ENCODE data around the gene TADA2A. TPM values are rescaled to one million over a fixed set of nuclear protein-coding genes. Genes with fewer than 3 reads are reported as not detected.
A peak's percentile ranks its signal among the peaks of the same experiment; 100 is the strongest.

TADA2A gene
- total RNA-seq, 1 donor from 2014 or later, result 33.7 TPM

DNA sequence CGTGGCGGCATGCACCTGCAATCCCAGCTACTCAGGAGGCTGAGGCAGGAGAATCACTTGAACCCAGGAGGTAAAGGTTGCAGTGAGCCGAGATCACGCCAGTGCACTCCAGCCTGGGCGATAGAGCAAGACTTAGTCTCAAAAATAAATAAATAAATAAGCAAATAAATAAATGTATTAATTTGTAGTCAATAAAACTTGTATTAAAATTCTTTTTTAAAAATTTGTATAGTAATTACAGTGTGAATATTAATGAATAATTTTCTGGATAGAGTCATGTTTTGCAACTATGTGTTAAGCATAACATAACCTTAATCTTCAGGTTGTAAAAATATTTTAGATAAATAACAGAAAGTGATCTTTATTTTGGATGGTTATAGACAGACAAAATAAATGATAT, 55.8 kb downstream of the TADA2A start:
- no peak for DNase-seq (ENCODE audit: low spot score)

DNA sequence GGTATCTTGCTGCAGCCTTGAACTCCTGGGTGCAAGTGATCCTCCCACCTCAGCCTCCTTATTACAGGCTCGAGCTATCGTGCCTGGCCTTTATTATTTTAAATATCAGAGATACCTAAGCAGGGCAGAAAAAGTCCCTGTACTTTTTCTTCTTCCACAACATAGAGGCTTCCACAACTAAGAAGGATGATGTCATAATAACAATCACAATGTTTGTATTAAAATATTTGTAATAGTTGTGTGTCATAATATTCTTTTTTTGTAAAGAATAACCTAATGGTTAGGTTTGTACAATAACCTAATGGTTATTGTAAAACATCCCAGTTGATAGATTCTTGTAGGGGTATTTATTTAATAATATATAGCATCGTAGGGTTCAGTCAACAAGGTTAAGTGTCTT, 56.4 kb downstream of the TADA2A start:
- DNase-seq (ENCODE audit: low spot score), result no peak

DNA sequence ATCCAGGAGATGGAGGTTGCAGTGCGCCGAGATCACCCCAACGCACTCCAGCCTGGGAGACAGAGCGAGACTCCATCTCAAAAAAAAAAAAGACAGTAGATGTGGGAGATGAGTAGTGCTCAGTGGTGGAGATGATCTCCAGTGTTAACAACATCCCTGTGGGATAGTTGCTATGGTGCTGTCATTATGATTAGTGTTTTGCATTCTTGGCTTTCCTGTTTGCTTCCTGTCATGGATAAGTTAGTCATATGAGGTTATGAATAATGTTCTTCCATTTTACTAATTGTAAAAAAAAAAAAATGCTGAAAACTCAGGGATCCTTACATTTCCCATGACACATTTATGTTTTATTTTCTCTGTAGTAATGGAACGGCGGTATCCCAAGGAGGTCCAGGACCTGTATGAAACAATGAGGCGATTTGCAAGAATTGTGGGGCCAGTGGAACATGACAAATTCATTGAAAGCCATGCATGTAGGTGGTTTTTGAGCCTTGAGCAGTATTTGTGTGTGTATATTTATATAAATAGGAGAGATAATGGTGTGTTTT, 58.5 kb downstream of the TADA2A start:
- no peak for DNase-seq (ENCODE audit: low spot score)

GRCh38 chr17:37466471-37466870, 59.8 kb downstream of the TADA2A start:
- no peak for DNase-seq (ENCODE audit: low spot score)

DNA sequence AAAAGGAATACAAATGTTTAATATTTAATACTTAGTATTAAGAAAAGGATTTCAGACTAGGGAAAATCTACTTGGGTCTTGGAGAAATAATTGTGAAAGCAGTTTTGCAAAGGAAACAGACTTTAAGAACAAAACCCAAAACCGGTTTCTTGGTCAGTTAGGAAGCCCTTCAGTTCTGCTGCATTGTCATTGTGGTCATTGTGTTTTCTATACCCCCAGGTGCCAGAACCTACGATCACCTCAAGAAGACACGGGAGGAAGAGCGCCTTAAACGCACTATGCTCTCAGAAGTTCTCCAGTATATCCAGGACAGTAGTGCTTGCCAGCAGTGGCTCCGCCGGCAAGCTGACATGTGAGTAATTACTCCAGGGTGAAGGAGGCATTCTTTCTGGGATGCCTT, 63.5 kb downstream of the TADA2A start:
- DNase-seq (ENCODE audit: low spot score), result no peak

- DNase-seq (ENCODE audit: low spot score), result no peak
Measured at GRCh38 chr17:37475731-37476420, 69.2 kb downstream of the TADA2A start.

DNA sequence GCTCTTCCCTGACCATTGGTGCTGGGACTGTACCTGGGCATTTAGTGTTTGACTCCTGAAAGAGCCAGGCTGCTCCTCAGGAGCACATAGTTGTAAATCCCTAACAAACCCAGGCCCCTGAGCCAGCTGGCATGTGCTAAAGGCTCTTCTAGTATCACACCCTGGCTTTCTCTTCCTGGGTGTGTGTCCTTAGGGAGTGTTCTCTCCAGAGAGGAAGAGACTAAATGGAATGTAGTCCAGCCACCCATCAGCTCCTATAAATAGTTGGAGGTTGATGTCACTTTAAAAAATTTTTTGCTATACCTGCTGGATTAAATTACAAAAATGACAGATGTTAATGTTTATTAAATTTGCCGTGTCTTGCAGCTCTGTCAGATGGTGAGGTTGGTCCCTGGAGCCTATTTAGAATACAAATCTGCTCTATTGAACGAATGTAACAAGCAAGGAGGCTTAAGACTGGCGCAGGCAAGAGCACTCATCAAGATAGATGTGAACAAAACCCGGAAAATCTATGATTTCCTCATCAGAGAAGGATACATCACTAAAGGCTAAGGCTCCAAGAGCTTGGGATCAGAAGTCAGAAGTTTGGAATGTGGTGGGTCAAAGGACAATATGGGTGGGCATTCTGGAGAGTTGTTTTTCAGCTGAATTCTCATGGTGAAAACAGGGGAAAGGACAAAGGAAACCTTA, 69.9 kb downstream of the TADA2A start:
- DNase-seq (ENCODE audit: low spot score), result no peak

DNA sequence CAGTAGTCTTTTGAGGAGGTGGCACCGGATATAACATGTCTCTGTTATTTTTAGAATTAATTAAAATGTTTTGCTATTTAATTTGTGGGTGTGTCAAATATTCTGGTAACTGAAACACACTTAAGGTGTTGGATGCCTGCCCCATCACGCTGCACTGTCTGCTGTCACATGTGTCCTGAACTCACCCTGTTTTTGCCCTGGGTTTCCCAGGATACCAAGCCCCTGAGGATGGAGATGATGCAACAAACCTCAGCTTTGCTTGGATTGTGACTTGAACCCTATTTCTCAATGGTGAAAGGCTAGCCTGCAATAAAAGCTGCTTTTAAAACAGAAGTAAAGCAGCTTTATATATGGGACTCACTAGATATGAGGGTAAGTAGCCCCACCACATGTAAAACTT, 71.5 kb downstream of the TADA2A start:
- no peak for DNase-seq (ENCODE audit: low spot score)

GRCh38 chr17:37479025-37479424, 72.3 kb downstream of the TADA2A start:
- DNase-seq (ENCODE audit: low spot score), result no peak

- no peak for DNase-seq (ENCODE audit: low spot score)
Measured at GRCh38 chr17:37480427-37480826, 73.7 kb downstream of the TADA2A start.

DNA sequence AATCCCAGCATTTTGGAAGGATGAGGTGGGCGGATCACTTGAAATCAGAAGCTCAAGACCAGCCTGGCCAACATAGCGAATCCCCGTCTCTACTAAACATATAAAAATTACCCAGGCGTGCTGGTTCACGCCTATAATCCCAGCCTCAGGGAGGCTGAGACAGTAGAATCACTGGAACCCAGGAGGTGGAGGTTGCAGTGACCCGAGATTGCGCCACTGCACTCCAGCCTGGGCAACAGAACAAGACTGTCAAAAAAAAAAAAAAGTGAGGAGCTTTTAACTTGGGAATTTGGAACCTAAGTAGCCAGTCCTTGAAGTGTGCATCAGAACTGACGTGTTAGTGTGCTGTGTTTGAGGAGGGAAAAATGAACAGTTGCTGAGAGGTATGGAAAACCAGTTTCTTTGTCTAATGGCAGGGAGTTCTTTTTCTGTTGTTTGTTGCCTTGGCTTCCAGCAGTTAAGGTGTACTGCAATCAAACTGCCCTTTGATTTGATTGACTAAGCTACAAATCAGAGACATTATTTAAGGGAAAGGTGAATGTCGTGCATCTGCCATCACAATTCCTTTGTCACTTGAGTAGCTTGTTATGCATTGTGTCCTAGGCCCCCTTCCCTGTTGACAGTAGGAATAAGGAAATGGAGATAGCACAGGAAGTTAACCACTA, 74.4 kb downstream of the TADA2A start:
- no peak for DNase-seq (ENCODE audit: low spot score)

DNA sequence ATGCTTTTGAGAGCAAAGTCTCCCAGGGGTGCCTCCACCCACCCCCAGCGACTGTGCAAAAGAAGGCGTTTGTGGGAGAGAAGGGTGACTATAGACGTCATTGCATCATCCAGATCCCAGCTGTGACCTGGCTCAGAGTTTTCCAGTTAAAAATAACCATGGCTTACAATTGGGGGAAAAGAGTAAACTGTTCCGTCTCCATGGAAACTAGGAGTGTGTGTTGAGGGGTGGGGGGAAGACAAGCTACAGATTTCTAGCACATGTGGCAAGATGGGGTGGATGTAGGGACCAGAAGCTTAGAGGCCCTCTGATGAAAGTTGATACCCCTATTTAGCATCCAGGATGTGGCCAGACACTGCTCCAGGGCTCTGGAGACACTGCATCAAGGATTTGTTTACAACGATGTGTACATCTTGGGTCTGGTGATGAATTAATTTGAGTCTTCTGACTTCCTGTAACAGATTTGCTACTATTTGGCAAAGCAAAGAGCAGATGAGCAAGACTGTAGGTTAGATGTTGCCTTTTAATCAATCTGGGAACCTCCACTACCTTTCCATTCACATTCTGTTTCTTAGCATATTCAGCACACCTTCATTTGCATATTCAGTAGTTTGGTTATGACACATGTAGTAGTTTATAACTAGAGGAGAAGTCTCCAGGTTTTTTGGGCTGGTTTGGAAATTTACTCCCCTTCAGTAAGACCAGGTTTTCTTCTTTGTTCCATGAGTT, 76.8 kb downstream of the TADA2A start:
- DNase-seq (ENCODE audit: low spot score), result no peak

DNA sequence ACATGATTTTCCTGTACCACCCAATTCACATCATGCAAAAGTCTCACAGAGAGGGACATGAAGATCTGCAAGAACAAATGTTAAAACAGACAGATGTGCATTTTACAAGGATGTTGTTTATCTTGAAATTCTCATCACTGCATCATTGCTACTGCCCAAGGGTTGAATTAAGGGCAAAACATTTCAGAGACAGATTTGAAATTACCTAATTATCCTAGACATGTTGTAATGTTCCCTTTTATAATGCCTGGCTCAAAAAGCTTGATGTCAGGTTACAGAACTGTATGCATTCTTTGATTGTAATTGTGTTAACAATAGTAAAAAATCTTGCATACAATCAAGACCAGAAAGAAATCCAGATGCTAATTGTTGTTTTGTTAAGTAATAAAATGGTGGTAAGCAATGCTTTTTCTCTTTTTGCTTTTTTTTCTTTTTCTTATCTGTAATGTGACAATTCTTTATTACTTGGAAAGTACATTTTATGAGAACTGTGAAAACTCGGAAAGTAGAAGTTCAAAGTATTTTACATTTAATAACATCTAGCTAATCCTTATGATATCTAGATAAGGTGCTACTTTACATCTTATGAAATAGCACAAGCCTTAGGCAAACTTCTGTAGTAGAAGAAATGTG, 79.4 kb downstream of the TADA2A start:
- DNase-seq (ENCODE audit: low spot score), result no peak

- DNase-seq (ENCODE audit: low spot score), result no peak
Measured at GRCh38 chr17:37488009-37488604, 81.4 kb downstream of the TADA2A start.

- peak; percentile 85 for DNase-seq (ENCODE audit: low spot score)
Measured at GRCh38 chr17:37488607-37489196, 82.0 kb downstream of the TADA2A start.

DNA sequence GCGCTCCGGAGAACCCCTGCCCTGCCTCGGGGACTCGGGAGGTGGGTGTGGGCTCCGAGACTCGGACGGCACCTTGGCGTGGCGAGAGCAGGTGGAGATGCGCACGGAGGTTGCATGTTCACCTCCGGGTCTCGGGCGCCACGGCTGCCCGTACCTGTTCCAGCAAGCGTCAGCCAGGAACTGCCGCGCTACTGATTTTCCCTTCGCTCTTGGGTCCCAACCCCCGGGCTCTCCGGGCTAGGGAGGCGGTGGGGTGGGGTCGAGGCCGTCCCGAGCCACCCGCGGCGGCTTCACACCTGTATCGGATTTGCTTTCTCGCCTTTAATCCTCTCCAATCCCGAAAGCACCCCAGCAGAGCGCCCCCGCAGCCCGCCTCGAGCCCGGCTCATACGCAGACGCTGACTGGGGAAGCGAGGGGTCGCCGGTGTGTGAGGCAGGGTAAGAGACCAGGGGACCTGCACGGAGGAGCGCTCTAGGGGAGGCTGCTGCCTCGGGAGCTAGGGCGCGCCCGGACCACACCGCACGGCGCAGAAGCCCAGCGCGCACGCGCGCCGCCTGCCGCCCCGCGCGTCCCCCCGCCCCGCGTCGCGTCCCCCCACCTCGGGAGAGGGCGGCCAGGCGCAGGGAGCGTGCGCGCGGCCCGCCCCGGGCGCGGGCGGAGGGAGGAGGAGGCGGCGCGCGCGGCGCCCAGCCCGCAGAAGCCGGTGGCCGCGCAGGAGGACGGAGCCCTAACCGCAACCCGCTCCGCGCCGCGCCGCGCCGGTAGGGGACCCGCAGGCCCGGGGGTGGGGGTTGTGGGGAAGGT, 82.7 kb downstream of the TADA2A start, which contains the start of gene DUSP14:
DUSP14 (plus strand) TSS at position 695 of the 805 bp plus-strand sequence. CDS start 22,382 bp downstream, outside the sequence.
- peak; percentile 79 for DNase-seq (ENCODE audit: low spot score)

- DNase-seq (ENCODE audit: low spot score), result peak; percentile 64
Measured at GRCh38 chr17:37490022-37490587, 83.4 kb downstream of the TADA2A start.

DNA sequence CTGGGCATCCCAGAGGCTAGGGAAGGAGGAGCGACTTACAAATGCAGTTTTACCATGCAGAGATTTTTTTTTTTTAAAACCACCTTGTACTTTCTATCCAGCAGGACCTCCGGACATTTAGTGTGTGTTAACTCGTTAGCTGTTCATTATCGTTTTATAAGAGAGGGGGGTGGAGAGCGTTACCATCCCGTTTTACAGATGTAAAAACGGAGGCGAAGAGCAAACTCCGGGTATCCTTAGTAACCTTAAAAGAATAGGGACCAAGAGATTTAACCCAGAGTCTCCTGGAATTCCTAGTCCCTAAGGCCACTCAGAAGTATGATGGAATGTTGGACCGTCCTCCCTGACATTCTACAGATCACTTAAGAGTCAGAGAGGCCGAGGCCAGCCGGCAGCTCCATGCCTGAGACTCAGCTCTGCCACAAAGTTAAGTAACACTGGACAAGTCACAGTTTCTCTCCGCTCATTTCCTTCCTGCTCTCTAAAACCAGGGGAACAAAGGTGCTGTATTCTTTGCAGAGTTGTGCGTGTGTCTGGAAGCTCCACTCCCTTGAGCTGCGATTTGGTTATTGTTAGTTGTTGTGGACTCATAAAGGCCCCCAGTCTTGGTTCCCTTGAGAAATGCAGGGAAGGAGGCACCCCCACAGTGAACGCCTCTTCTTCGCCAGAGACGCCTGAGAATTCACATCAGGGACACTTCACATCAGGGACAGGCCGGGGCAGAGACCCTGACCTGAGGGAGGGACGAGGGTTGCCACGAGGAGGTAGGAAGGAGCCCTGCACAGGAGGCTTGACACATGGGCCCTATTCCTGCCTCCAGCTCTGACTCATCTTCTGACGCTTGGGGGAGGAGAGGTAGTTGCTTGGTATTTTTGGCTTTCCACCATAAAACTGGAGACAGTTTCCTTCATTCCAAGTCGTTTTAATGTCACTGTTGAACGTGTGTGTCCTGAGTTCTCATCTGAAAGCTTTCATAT, 84.2 kb downstream of the TADA2A start:
- peak; percentile 53 for DNase-seq (ENCODE audit: low spot score)
